H9 (cell line): ENCODE measurements around the gene NDE1. TPM values are rescaled to one million over a fixed set of nuclear protein-coding genes. Genes with fewer than 3 reads are reported as not detected.

Experiments used
- DNase-seq: peaks from one replicate; pipeline ENCODE4 v3.0.0-alpha.2; 2017
- H2AFZ ChIP-seq: one replicate; pipeline ENCODE4 v1.6.1; 2013; ENCODE audit warnings: mild to moderate bottlenecking, low read length, control low read depth, moderate library complexity
- H2AK5ac ChIP-seq: 2 replicates; pipeline ENCODE4 v1.6.1; 2013; ENCODE audit warnings: low read length, control low read depth, mixed read lengths; ENCODE audit not compliant: insufficient read length
- H2BK120ac ChIP-seq: one replicate; pipeline ENCODE4 v1.6.1; 2013; ENCODE audit warnings: low read depth, mild to moderate bottlenecking, low read length, control low read depth, inconsistent platforms; ENCODE audit not compliant: poor library complexity, severe bottlenecking
- H2BK12ac ChIP-seq: 2 replicates; pipeline ENCODE4 v1.6.1; 2013; ENCODE audit warnings: low read length, control low read depth, mixed read lengths, low read depth; ENCODE audit not compliant: insufficient read length
- H2BK15ac ChIP-seq: 2 replicates; pipeline ENCODE4 v1.6.1; 2013; ENCODE audit warnings: low read depth, low read length, control low read depth
- H2BK20ac ChIP-seq: one replicate; pipeline ENCODE4 v1.6.1; 2013; ENCODE audit warnings: low read depth, mild to moderate bottlenecking, low read length, control low read depth, inconsistent platforms; ENCODE audit not compliant: poor library complexity, severe bottlenecking
- H2BK5ac ChIP-seq: 2 replicates; pipeline ENCODE4 v1.6.1; 2013; ENCODE audit warnings: low read length, control low read depth, mixed read lengths; ENCODE audit not compliant: insufficient read length
- H3K14ac ChIP-seq: 2 replicates; pipeline ENCODE4 v1.6.1; 2013; ENCODE audit warnings: low read length, control low read depth; ENCODE audit not compliant: insufficient read depth
- H3K18ac ChIP-seq: 2 replicates; pipeline ENCODE4 v1.6.1; 2013; ENCODE audit warnings: low read depth, mild to moderate bottlenecking, mixed read lengths, low read length, control low read depth; ENCODE audit not compliant: insufficient read length
- H3K23ac ChIP-seq: 2 replicates; pipeline ENCODE4 v1.6.1; 2013; ENCODE audit warnings: low read length, control low read depth, mixed read lengths, low read depth; ENCODE audit not compliant: insufficient read length
- H3K23me2 ChIP-seq: 2 replicates; pipeline ENCODE4 v1.6.1; 2013; ENCODE audit warnings: low read depth, mild to moderate bottlenecking, mixed read lengths, low read length, control low read depth; ENCODE audit not compliant: insufficient read length, poor library complexity, severe bottlenecking
- H3K27ac ChIP-seq: 2 replicates; pipeline ENCODE4 v1.5.1; 2013; ENCODE audit warnings: low read length, control low read depth, mixed read lengths, low read depth; ENCODE audit not compliant: insufficient read length
- H3K27me3 ChIP-seq: 2 replicates; pipeline ENCODE4 v1.6.1; 2013; ENCODE audit warnings: low read length, control low read depth, inconsistent platforms; ENCODE audit not compliant: insufficient read depth
- H3K4ac ChIP-seq: 2 replicates; pipeline ENCODE4 v1.6.1; 2013; ENCODE audit warnings: low read depth, mild to moderate bottlenecking, control low read depth, inconsistent platforms, low read length, moderate library complexity
- H3K4me1 ChIP-seq: 2 replicates; pipeline ENCODE4 v1.6.1; 2013; ENCODE audit warnings: low read length, control low read depth, inconsistent platforms; ENCODE audit not compliant: insufficient read depth
- H3K4me2 ChIP-seq: 2 replicates; pipeline ENCODE4 v1.6.1; 2013; ENCODE audit warnings: low read length, control low read depth, mixed read lengths; ENCODE audit not compliant: insufficient read length, insufficient read depth
- H3K56ac ChIP-seq: 2 replicates; pipeline ENCODE4 v1.6.1; 2013; ENCODE audit warnings: low read depth, mild to moderate bottlenecking, mixed read lengths, low read length, control low read depth; ENCODE audit not compliant: insufficient read length
- H3K79me1 ChIP-seq: 2 replicates; pipeline ENCODE4 v1.6.1; 2013; ENCODE audit warnings: low read depth, mild to moderate bottlenecking, moderate library complexity, low read length, control low read depth, inconsistent platforms; ENCODE audit not compliant: insufficient read depth, poor library complexity, severe bottlenecking
- H3K79me2 ChIP-seq: 2 replicates; pipeline ENCODE4 v1.6.1; 2013; ENCODE audit warnings: low read length, control low read depth, inconsistent platforms; ENCODE audit not compliant: insufficient read depth
- H3K9ac ChIP-seq: 2 replicates; pipeline ENCODE4 v1.6.1; 2013; ENCODE audit warnings: low read length, control low read depth, mixed read lengths; ENCODE audit not compliant: insufficient read length; ENCODE audit errors: extremely low read depth
- H3K9me3 ChIP-seq: one replicate; pipeline ENCODE4 v1.6.1; 2013; ENCODE audit warnings: low read depth, low read length, inconsistent platforms; ENCODE audit not compliant: control insufficient read depth
- H3T11ph ChIP-seq: one replicate; pipeline ENCODE4 v1.6.1; 2013; ENCODE audit warnings: mild to moderate bottlenecking, low read length, control low read depth, inconsistent platforms
- H4K20me1 ChIP-seq: one replicate; pipeline ENCODE4 v1.6.1; 2013; ENCODE audit not compliant: control insufficient read depth, insufficient read length, insufficient read depth
- H4K5ac ChIP-seq: 2 replicates; pipeline ENCODE4 v1.6.1; 2013; ENCODE audit warnings: low read depth, mild to moderate bottlenecking, mixed read lengths, low read length, control low read depth; ENCODE audit not compliant: insufficient read length
- H4K8ac ChIP-seq: replicated peaks from 2 replicates; pipeline ENCODE4 v1.6.1; 2013; ENCODE audit warnings: low read length, control low read depth, mixed read lengths, low read depth; ENCODE audit not compliant: insufficient read length
- H4K91ac ChIP-seq: 2 replicates; pipeline ENCODE4 v1.6.1; 2013; ENCODE audit warnings: low read depth, mild to moderate bottlenecking, moderate library complexity, mixed read lengths, low read length, control low read depth; ENCODE audit not compliant: insufficient read length
- H3K27ac Mint-ChIP-seq, 3 experiments: 2 replicates in 2 of 3; 3 replicates in 1 of 3; pipeline ENCODE4 v1.8.0; 2020 to 2021; ENCODE audit warnings: mixed read lengths in 3 of 3, mild to moderate bottlenecking in 1 of 3, moderate library complexity in 1 of 3
- H3K27me3 Mint-ChIP-seq: 2 replicates; pipeline ENCODE4 v1.8.0; 2021; ENCODE audit warnings: low read depth, mild to moderate bottlenecking, moderate library complexity, mixed read lengths
- H3K36me3 Mint-ChIP-seq, 3 experiments: 2 replicates in 2 of 3; 3 replicates in 1 of 3; pipeline ENCODE4 v1.8.0; 2020 to 2021; ENCODE audit warnings: low read depth in 3 of 3, mixed read lengths in 3 of 3; ENCODE audit not compliant: insufficient read depth in 1 of 3
- H3K4me1 Mint-ChIP-seq, 2 experiments: 2 replicates each; pipeline ENCODE4 v1.8.0; 2020; ENCODE audit warnings: mixed read lengths in 2 of 2
- H3K4me3 Mint-ChIP-seq, 2 experiments: 2 replicates in 1 of 2; 3 replicates in 1 of 2; pipeline ENCODE4 v1.8.0; 2020 to 2021; ENCODE audit warnings: mild to moderate bottlenecking in 2 of 2, mixed read lengths in 2 of 2, moderate library complexity in 1 of 2
- H3K9me3 Mint-ChIP-seq, 2 experiments: 2 replicates in 1 of 2; 3 replicates in 1 of 2; pipeline ENCODE4 v1.8.0; 2020; ENCODE audit warnings: mild to moderate bottlenecking in 2 of 2, mixed read lengths in 2 of 2, moderate library complexity in 1 of 2
- CTCF ChIP-seq: fragments of 200-600 bp; sonication (generic); conservative IDR thresholded peaks from 3 replicates; pipeline ENCODE4 v1.8.0; 2021; ENCODE audit warnings: antibody characterized with exemption, mild to moderate bottlenecking
- WGBS: extraction: QIAGEN DNeasy Blood & Tissue Kit; methylation state at CpG from one replicate; pipeline ENCODE4 v1.1.7; 2013; ENCODE audit warnings: missing lambda C conversion rate, low lambda C conversion rate, mixed read lengths; ENCODE audit not compliant: insufficient read length; ENCODE audit errors: extremely low coverage; 5-methylcytosine and 5-hydroxymethylcytosine counted together
- total RNA-seq: library from RNA; stranded (reverse); gene quantifications from 2 replicates; pipeline ENCODE4 v1.2.1, GENCODE V29; 2021

Gene NDE1
- total RNA-seq, 1 experiment from 2014 or later = 49.6 TPM

GRCh38 chr16:15768201-15768600 is 118.2 kb downstream of the NDE1 start:
- Histone ChIP-seq H3K4ac (no peak overlapping the region), H2AFZ (no peak overlapping the region), H3K79me2 (no peaks in the 10 kb centered on the region), H3K27me3 (no peaks in the 10 kb centered on the region), H3K4me1 (no peaks in the 10 kb centered on the region), H3K56ac (no peak overlapping the region), H4K5ac (no peak overlapping the region), H3K14ac (no peak overlapping the region), H3K79me1 (no peaks in the 10 kb centered on the region), H2AK5ac (no peak overlapping the region), H4K8ac (no peak overlapping the region), H3T11ph (no peak overlapping the region), H2BK15ac (no peak overlapping the region), H3K4me2 (no peak overlapping the region), H2BK20ac (no peak overlapping the region), H3K18ac (no peak overlapping the region), H3K9ac (no peak overlapping the region), H3K23ac (no peak overlapping the region), H3K27ac (no peak overlapping the region), H2BK5ac (no peak overlapping the region), H2BK120ac (no peak overlapping the region), H3K9me3 (no peaks in the 10 kb centered on the region), H4K91ac (no peak overlapping the region), H2BK12ac (no peak overlapping the region), H3K23me2 (no peaks in the 10 kb centered on the region), H4K20me1 (no peaks in the 10 kb centered on the region)
- Mint-ChIP-seq H3K36me3 (no peaks in the 10 kb centered on the region), H3K27me3 (no peaks in the 10 kb centered on the region; the same call in 1 of the 2 replicates), H3K9me3 (no peaks in the 10 kb centered on the region), H3K4me1 (no peaks in the 10 kb centered on the region), H3K4me3 (no peak overlapping the region), H3K27ac (no peak overlapping the region)
- TF ChIP-seq CTCF = no peak
- no CpG with 5 or more reads among the region's 4 CpGs for WGBS
- DNase-seq = no peak
